Mucosa of rectum (tissue), 2 donors: ENCODE results near the gene HBE1.

Experiments used
- H3K27ac ChIP-seq, 2 donors: one replicate each; pipeline ENCODE4 v1.7.0; 2013; ENCODE audit warnings: inconsistent platforms in 2 of 2, low read depth in 2 of 2, low read length in 2 of 2
- H3K27me3 ChIP-seq, 2 donors: one replicate each; pipeline ENCODE4 v1.7.0; 2013; ENCODE audit warnings: low read length in 2 of 2; ENCODE audit not compliant: control insufficient read depth in 2 of 2, insufficient read depth in 2 of 2
- H3K36me3 ChIP-seq, 2 donors: one replicate each; pipeline ENCODE4 v1.7.0; 2013; ENCODE audit warnings: low read length in 2 of 2; ENCODE audit not compliant: control insufficient read depth in 2 of 2, insufficient read depth in 2 of 2
- H3K4me1 ChIP-seq, 2 donors: one replicate each; pipeline ENCODE4 v1.7.0; 2013; ENCODE audit warnings: low read length in 2 of 2, mild to moderate bottlenecking in 1 of 2; ENCODE audit not compliant: control insufficient read depth in 2 of 2, insufficient read depth in 2 of 2
- H3K4me3 ChIP-seq, 2 donors: one replicate each; pipeline ENCODE4 v1.7.0; 2013; ENCODE audit warnings: low read length in 2 of 2
- H3K9ac ChIP-seq, 2 donors: one replicate each; pipeline ENCODE4 v1.7.0; 2013; ENCODE audit warnings: low read length in 2 of 2, low read depth in 1 of 2, mild to moderate bottlenecking in 1 of 2
- H3K9me3 ChIP-seq, 2 donors: one replicate each; pipeline ENCODE4 v1.7.0; 2013; ENCODE audit warnings: low read length in 2 of 2; ENCODE audit not compliant: control insufficient read depth in 2 of 2
- donor health status: healthy.
- donor health status: Normal muscosa, but diverticular disease.

HBE1 gene

GRCh38 chr11:5246772-5247471 lies 22.8 kb downstream of the HBE1 start:
- H3K4me3 ChIP-seq: no peak overlapping the region
- no peaks in the 10 kb centered on the region for H3K27me3 ChIP-seq
- H3K36me3 ChIP-seq: no peaks in the 10 kb centered on the region
- no peaks in the 10 kb centered on the region for H3K9me3 ChIP-seq
- H3K4me1 ChIP-seq: no peaks in the 10 kb centered on the region
- H3K9ac ChIP-seq: no peak overlapping the region
- no peak overlapping the region for H3K27ac ChIP-seq

- Histone ChIP-seq H3K9me3 (no peaks in the 10 kb centered on the region), H3K27ac (no peak overlapping the region), H3K27me3 (no peaks in the 10 kb centered on the region), H3K4me3 (no peak overlapping the region), H3K4me1 (no peaks in the 10 kb centered on the region), H3K9ac (no peak overlapping the region), H3K36me3 (no peaks in the 10 kb centered on the region)
Observed at GRCh38 chr11:5245155-5245554, 24.6 kb downstream of the HBE1 start.

DNA sequence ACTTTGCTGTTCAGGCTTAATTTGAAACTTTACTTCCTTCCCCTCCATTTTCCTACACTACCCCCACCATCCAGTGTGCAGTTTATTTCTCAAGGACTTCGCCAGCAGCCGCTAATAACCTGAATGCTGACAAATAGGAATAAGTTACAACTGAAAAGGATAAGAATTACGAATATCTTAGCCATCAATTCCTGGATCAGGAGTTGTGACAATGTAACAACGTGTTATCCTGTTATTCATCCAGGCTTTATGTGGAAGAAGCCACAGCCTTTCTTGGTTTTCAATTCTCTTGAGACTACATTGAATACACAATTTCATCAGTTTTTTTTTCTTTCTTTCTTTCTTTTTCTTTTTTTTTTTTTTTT lies 25.9 kb downstream of the HBE1 start:
- no peaks in the 10 kb centered on the region for H3K9me3 ChIP-seq
- no peak overlapping the region for H3K9ac ChIP-seq
- H3K4me3 ChIP-seq: no peak overlapping the region
- H3K36me3 ChIP-seq: no peaks in the 10 kb centered on the region
- no peaks in the 10 kb centered on the region for H3K27me3 ChIP-seq
- no peaks in the 10 kb centered on the region for H3K4me1 ChIP-seq
- no peak overlapping the region for H3K27ac ChIP-seq

DNA sequence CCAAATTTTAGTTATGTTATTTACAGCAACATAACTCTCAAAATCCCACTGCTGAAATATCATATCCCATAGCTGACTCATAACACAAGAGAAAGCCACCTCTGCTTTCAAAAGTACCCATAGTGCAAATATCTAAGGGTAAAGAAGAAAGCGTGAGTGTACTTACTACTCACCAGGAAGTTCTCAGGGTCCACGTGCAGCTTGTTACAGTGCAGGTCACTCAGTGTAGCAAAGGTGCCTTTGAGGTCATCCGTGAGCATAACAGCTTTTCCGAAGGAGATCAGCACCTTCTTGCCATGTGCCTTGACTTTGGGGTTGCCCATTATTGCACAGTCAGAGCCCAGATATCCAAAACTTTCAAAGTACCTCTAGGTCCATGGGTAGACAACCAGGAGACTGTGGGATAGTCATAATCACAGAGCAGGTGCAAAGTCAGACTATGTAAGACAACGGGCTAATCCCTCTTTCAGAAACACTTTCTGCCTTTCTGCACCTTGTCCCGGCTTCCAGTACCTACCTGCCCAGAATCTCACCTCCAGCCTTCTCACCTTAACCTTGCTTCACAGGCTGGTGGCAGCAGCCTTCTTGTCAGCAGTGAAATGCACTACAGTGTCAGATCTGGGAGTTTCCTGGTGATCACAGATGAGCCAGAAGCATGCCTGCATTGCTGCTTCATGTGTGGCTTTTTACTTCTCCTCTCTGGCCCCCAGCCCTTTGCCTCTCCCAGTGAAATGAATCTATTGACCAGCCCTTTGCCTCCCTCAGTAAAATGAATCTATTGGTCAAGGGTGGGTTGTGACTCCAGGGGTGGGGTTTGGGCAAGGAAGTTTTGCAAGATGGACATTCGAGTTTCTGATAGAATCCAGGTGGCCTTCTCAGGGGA lies 26.6 kb downstream of the HBE1 start:
- H3K36me3 ChIP-seq: no peaks in the 10 kb centered on the region

DNA sequence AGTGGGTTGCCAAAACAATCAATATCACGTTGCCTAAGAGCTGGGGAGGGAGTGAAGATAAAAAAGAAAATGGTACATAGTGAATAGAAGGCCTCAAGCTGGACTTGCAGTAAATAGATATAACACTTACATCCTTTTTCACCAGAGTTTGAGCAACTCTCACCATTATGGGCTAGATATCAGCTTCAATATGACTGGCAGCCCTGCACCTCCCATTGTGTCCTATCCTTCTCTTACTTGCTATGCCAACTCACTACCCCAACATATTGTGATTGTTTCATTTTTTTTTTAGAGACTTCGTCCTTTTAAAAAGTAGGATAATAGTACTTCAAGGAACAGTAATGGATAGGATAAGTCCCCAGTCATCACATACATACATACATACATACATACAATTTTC lies 27.5 kb downstream of the HBE1 start:
- H3K9ac ChIP-seq: no peak overlapping the region

More for the DNA sequence above, 26.6 kb downstream of the HBE1 start:
- no peak overlapping the region for H3K9ac ChIP-seq
- no peaks in the 10 kb centered on the region for H3K9me3 ChIP-seq
- no peak overlapping the region for H3K27ac ChIP-seq
- no peaks in the 10 kb centered on the region for H3K27me3 ChIP-seq
- no peak overlapping the region for H3K4me3 ChIP-seq
- no peaks in the 10 kb centered on the region for H3K4me1 ChIP-seq

GRCh38 chr11:5241458-5241857 lies 28.3 kb downstream of the HBE1 start:
- Histone ChIP-seq H3K4me3 (no peak overlapping the region), H3K27ac (no peak overlapping the region), H3K9ac (no peak overlapping the region), H3K4me1 (no peaks in the 10 kb centered on the region), H3K36me3 (no peaks in the 10 kb centered on the region), H3K9me3 (no peaks in the 10 kb centered on the region), H3K27me3 (no peaks in the 10 kb centered on the region)

More for the DNA sequence above, 27.5 kb downstream of the HBE1 start:
- Histone ChIP-seq H3K9me3 (no peaks in the 10 kb centered on the region), H3K4me3 (no peak overlapping the region), H3K36me3 (no peaks in the 10 kb centered on the region), H3K27me3 (no peaks in the 10 kb centered on the region), H3K4me1 (no peaks in the 10 kb centered on the region), H3K27ac (no peak overlapping the region)

DNA sequence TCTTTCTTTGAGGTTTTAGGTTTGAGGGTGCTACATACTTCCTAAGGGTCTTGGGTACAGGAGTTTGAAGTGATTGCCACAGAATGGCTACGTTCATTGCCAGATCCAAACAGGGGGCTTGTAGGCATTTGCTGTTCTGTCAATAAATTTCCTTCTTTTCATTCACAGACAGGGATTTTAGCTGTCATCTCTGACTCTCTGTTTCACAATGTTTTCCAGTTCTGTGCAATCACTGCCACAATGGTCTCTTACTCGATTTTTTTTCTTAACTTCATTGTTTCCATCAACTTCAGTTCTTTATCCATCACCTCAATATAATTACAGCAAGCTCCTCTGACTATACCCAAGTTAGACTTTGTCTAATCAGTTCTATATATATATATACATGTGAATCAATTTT lies 29.3 kb downstream of the HBE1 start:
- no peaks in the 10 kb centered on the region for H3K36me3 ChIP-seq
- H3K9ac ChIP-seq: no peak overlapping the region
- no peaks in the 10 kb centered on the region for H3K9me3 ChIP-seq
- no peaks in the 10 kb centered on the region for H3K4me1 ChIP-seq
- H3K27ac ChIP-seq: no peak overlapping the region
- H3K27me3 ChIP-seq: no peaks in the 10 kb centered on the region
- H3K4me3 ChIP-seq: no peak overlapping the region

DNA sequence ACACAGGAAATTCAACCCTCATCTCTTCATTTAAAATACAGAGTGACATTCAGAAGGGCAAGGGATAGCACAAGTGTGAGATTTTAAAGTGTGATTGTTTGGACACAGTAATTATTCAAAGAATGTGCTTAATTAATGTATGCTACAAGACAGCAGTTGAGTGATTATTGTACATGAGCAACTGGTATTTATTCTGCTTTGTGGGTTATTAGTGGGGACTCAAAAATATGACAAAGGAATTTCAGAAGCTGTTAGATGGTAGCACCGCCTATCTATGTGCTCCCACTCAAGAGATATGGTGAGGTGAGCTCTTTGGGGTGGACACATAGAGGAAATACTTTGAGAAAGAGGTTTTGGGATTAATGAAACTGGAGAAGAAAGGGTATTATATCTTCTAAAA lies 29.7 kb downstream of the HBE1 start:
- Histone ChIP-seq H3K4me3 (no peak overlapping the region), H3K27me3 (no peaks in the 10 kb centered on the region), H3K27ac (no peak overlapping the region), H3K36me3 (no peaks in the 10 kb centered on the region), H3K4me1 (no peaks in the 10 kb centered on the region), H3K9ac (no peak overlapping the region), H3K9me3 (no peaks in the 10 kb centered on the region)

DNA sequence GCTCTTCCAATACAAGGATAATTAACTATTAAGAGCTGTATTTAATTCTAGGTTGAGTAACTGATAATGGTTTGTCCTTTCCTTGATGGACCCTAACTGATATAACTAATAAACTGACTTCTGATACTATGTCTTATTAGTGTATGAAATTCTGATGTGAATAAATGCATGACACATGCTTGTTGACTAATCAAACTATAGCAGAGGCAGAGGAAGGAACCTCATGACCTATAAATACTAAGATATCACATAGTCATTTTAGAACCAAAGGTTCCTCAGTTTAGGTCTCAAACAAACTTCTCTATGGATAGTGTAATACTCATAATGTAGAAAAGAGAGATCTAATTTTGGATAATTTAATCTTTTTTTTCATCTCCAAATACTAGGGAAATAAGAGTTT lies 30.7 kb downstream of the HBE1 start:
- Histone ChIP-seq H3K4me3 (no peak overlapping the region), H3K36me3 (no peaks in the 10 kb centered on the region), H3K27me3 (no peaks in the 10 kb centered on the region), H3K9ac (no peak overlapping the region), H3K27ac (no peak overlapping the region), H3K4me1 (no peaks in the 10 kb centered on the region), H3K9me3 (no peaks in the 10 kb centered on the region)

DNA sequence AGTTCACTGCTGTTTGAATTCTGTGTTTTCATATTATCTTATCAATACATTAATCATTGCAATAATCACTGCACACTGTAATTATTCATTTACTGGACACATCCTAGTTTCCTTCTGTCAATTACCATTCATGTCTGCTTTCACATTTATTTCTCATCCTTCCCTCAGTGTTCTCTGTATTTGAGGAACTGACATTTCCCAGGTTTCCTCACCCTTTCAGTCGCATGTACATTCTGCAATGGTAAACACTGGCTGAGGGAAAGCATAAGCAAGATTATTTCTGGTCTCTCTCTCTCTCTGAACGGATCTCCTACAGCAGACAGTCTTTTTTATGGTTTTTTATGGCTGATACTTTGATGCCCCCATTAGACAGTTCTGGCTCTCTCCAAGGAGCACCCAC lies 31.3 kb downstream of the HBE1 start:
- Histone ChIP-seq H3K27ac (no peak overlapping the region), H3K9me3 (no peaks in the 10 kb centered on the region), H3K4me3 (no peak overlapping the region), H3K27me3 (no peaks in the 10 kb centered on the region), H3K9ac (no peak overlapping the region), H3K4me1 (no peaks in the 10 kb centered on the region), H3K36me3 (no peaks in the 10 kb centered on the region)
